ENCODE data around the gene USF3. TPM values are rescaled to one million over a fixed set of nuclear protein-coding genes. Genes with fewer than 3 reads are reported as not detected.

The USF3 gene
- total and polyA plus RNA-seq, 4 donors, result 4.6 to 16.0 (median 11.4) TPM

DNA sequence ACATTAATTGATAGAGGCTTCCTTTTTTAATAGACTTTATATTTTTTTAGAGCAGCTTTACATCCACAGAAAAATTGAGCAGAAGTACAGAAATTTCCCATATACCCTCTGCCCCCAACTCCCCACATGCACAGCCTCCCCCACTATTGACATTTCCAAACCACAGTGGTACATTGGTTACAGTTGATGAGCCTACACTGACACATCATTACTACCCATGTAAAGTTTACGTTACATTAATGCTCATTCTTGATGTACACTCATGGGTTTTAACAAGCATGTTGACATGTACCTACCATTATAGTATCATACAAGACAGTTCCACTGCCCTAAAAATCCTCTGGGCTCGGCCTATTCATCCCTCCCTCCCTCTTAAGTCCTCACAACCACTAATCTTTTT, 78.7 kb downstream of the USF3 start:
- TF ChIP-seq, protein P1, sequence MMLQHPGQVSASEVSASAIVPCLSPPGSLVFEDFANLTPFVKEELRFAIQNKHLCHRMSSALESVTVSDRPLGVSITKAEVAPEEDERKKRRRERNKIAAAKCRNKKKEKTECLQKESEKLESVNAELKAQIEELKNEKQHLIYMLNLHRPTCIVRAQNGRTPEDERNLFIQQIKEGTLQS (IDR thresholded peaks at IDR 0.05), result no peak
- TF ChIP-seq HNF4G (IDR thresholded peaks at IDR 0.05) (no peak), GABPA (IDR thresholded peaks at IDR 0.05 in 1 of 2, conservative IDR thresholded peaks at IDR 0.05 in 1 of 2) (no peak), TAF1 (conservative IDR thresholded peaks at IDR 0.05) (no peak)
- Histone ChIP-seq H3K9me3 (ENCODE audit: control insufficient read depth in 4 of 4, low read length in 3 of 4) (no peaks in the 10 kb centered on the region), H3K4me3 (ENCODE audit: low read depth in 1 of 3, low read length in 3 of 3) (no peak overlapping the region), H3K27ac (ENCODE audit: low read depth in 1 of 2, low read length in 2 of 2) (no peak overlapping the region), H3K4me1 (ENCODE audit: control insufficient read depth in 4 of 4, insufficient read depth in 4 of 4, low read length in 3 of 4) (no peaks in the 10 kb centered on the region), H3K36me3 (ENCODE audit: control insufficient read depth in 4 of 4, insufficient read depth in 3 of 4, low read depth in 1 of 4, low read length in 3 of 4) (no peaks in the 10 kb centered on the region), H3K9ac (ENCODE audit: low read depth in 1 of 2, low read length in 2 of 2) (no peak overlapping the region), H3K27me3 (ENCODE audit: control insufficient read depth in 4 of 4, insufficient read depth in 4 of 4, low read length in 3 of 4) (no peaks in the 10 kb centered on the region)
- 92% methylated on average over 2 of the region's 2 CpGs for WGBS
- DNase-seq (ENCODE audit: low spot score), result no peak

DNA sequence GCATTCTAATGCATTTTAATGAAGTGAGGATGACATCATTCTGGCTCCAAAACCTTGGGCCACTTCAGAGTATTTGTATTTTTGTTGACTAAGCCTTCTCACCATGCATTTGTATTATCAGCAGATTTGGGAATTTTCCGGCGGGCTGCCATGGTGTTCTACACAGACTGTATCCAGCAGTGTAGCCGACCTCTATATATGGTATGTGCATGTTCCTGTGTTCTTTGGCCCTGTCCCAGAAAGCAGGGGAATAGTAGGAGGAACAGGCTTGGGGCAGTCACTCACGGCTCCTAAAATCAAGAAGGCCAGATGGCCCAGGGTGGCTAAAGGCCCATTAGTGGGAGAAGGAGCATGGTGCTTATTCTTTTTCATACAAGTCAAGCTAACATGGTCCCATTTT, 80.5 kb downstream of the USF3 start:
- no peaks in the 10 kb centered on the region for H3K4me1 ChIP-seq (ENCODE audit: control insufficient read depth in 4 of 4, insufficient read depth in 4 of 4, low read length in 3 of 4)
- TF ChIP-seq, protein P1 (IDR thresholded peaks at IDR 0.05), result no peak
- TF ChIP-seq HNF4G (IDR thresholded peaks at IDR 0.05) (no peak), TAF1 (conservative IDR thresholded peaks at IDR 0.05) (no peak), GABPA (IDR thresholded peaks at IDR 0.05 in 1 of 2, conservative IDR thresholded peaks at IDR 0.05 in 1 of 2) (no peak), FOXA2 (IDR thresholded peaks at IDR 0.05) (no peak)
- TF ChIP-seq, protein P2, sequence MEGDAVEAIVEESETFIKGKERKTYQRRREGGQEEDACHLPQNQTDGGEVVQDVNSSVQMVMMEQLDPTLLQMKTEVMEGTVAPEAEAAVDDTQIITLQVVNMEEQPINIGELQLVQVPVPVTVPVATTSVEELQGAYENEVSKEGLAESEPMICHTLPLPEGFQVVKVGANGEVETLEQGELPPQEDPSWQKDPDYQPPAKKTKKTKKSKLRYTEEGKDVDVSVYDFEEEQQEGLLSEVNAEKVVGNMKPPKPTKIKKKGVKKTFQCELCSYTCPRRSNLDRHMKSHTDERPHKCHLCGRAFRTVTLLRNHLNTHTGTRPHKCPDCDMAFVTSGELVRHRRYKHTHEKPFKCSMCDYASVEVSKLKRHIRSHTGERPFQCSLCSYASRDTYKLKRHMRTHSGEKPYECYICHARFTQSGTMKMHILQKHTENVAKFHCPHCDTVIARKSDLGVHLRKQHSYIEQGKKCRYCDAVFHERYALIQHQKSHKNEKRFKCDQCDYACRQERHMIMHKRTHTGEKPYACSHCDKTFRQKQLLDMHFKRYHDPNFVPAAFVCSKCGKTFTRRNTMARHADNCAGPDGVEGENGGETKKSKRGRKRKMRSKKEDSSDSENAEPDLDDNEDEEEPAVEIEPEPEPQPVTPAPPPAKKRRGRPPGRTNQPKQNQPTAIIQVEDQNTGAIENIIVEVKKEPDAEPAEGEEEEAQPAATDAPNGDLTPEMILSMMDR (IDR thresholded peaks at IDR 0.05; ENCODE audit: low read depth, low read length, missing input control), result no peak
- TF ChIP-seq, protein P3, sequence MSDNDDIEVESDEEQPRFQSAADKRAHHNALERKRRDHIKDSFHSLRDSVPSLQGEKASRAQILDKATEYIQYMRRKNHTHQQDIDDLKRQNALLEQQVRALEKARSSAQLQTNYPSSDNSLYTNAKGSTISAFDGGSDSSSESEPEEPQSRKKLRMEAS (IDR thresholded peaks at IDR 0.05), result no peak
- no peaks in the 10 kb centered on the region for H3K27me3 ChIP-seq (ENCODE audit: control insufficient read depth in 4 of 4, insufficient read depth in 4 of 4, low read length in 3 of 4)
- DNase-seq (ENCODE audit: low spot score), result no peak
- no peak overlapping the region for H3K9ac ChIP-seq (ENCODE audit: low read depth in 1 of 2, low read length in 2 of 2)
- H3K4me3 ChIP-seq (ENCODE audit: low read depth in 1 of 3, low read length in 3 of 3), result no peak overlapping the region
- no peak overlapping the region for H3K27ac ChIP-seq (ENCODE audit: low read depth in 1 of 2, low read length in 2 of 2)
- no peaks in the 10 kb centered on the region for H3K9me3 ChIP-seq (ENCODE audit: control insufficient read depth in 4 of 4, low read length in 3 of 4)
- 88% methylated on average over 4 of the region's 4 CpGs for WGBS
- no peaks in the 10 kb centered on the region for H3K36me3 ChIP-seq (ENCODE audit: control insufficient read depth in 4 of 4, insufficient read depth in 3 of 4, low read depth in 1 of 4, low read length in 3 of 4)

DNA sequence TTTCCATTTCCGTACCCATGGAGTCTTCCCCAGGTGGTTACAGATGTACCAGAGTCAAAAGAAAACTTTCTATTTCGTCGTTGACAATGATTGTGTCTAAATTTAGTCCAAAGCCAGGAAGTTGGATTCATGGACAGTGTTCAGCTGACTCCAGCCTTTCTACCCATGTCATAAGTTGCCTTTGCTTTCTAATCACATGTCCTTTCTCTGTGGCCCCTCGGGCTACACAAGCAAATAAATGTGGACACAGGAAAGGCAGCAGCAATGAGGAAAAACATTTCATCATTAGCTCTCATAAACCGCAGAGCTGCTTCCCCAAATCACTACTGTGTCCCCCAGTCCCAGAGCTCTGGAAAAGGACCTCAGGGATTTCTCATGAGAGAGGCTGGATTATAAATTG, 82.0 kb downstream of the USF3 start:
- 58% methylated on average over 5 of the region's 5 CpGs for WGBS
- Histone ChIP-seq H3K4me3 (ENCODE audit: low read depth in 1 of 3, low read length in 3 of 3) (no peak overlapping the region), H3K9ac (ENCODE audit: low read depth in 1 of 2, low read length in 2 of 2) (no peak overlapping the region), H3K9me3 (ENCODE audit: control insufficient read depth in 4 of 4, low read length in 3 of 4) (no peaks in the 10 kb centered on the region), H3K4me1 (ENCODE audit: control insufficient read depth in 4 of 4, insufficient read depth in 4 of 4, low read length in 3 of 4) (no peaks in the 10 kb centered on the region), H3K36me3 (ENCODE audit: control insufficient read depth in 4 of 4, insufficient read depth in 3 of 4, low read depth in 1 of 4, low read length in 3 of 4) (no peaks in the 10 kb centered on the region), H3K27me3 (ENCODE audit: control insufficient read depth in 4 of 4, insufficient read depth in 4 of 4, low read length in 3 of 4) (no peaks in the 10 kb centered on the region), H3K27ac (ENCODE audit: low read depth in 1 of 2, low read length in 2 of 2) (no peak overlapping the region)
- TF ChIP-seq RXRA (IDR thresholded peaks at IDR 0.05) (no peak), FOXA2 (IDR thresholded peaks at IDR 0.05) (no peak), HNF4G (IDR thresholded peaks at IDR 0.05) (no peak), HNF4A (conservative IDR thresholded peaks at IDR 0.05) (no peak), TAF1 (conservative IDR thresholded peaks at IDR 0.05) (no peak), YY1 (IDR thresholded peaks at IDR 0.05) (no peak), FOXA1 (IDR thresholded peaks at IDR 0.05) (no peak), SP1 (IDR thresholded peaks at IDR 0.05) (no peak), NR2F2 (IDR thresholded peaks at IDR 0.05) (no peak), GABPA (IDR thresholded peaks at IDR 0.05 in 1 of 2, conservative IDR thresholded peaks at IDR 0.05 in 1 of 2) (no peak), EGR1 (IDR thresholded peaks at IDR 0.05; ENCODE audit: low read depth in 2 of 2) (no peak)
- TF ChIP-seq, protein P1 (IDR thresholded peaks at IDR 0.05), result no peak
- TF ChIP-seq, protein P4, sequence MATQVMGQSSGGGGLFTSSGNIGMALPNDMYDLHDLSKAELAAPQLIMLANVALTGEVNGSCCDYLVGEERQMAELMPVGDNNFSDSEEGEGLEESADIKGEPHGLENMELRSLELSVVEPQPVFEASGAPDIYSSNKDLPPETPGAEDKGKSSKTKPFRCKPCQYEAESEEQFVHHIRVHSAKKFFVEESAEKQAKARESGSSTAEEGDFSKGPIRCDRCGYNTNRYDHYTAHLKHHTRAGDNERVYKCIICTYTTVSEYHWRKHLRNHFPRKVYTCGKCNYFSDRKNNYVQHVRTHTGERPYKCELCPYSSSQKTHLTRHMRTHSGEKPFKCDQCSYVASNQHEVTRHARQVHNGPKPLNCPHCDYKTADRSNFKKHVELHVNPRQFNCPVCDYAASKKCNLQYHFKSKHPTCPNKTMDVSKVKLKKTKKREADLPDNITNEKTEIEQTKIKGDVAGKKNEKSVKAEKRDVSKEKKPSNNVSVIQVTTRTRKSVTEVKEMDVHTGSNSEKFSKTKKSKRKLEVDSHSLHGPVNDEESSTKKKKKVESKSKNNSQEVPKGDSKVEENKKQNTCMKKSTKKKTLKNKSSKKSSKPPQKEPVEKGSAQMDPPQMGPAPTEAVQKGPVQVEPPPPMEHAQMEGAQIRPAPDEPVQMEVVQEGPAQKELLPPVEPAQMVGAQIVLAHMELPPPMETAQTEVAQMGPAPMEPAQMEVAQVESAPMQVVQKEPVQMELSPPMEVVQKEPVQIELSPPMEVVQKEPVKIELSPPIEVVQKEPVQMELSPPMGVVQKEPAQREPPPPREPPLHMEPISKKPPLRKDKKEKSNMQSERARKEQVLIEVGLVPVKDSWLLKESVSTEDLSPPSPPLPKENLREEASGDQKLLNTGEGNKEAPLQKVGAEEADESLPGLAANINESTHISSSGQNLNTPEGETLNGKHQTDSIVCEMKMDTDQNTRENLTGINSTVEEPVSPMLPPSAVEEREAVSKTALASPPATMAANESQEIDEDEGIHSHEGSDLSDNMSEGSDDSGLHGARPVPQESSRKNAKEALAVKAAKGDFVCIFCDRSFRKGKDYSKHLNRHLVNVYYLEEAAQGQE (IDR thresholded peaks at IDR 0.05), result no peak
- DNase-seq (ENCODE audit: low spot score), result no peak

Measured in liver (tissue), 9 donors.